WTC11 (cell line): ENCODE measurements around the gene PPEF2. TPM values are rescaled to one million over a fixed set of nuclear protein-coding genes. Genes with fewer than 3 reads are reported as not detected.

Experiments
- ATAC-seq: fragments of 200-7000 bp; cut with Tn5 transposase; 2 replicates; pipeline ENCODE4 v1.10.0; 2021; ENCODE audit warnings: mild to moderate bottlenecking, moderate library complexity
- CTCF ChIA-PET: fragments of 300-600 bp; sonication (Branson Sonifier 250); formaldehyde crosslinking; loops from one replicate; lab custom pipeline; 2021; ENCODE audit warnings: antibody characterized with exemption; lab: Charles Lee
- POLR2A ChIA-PET: fragments of 350-600 bp; sonication (Branson Sonifier 250); formaldehyde crosslinking; loops from one replicate; lab custom pipeline; 2021; ENCODE audit warnings: antibody characterized with exemption; lab: Charles Lee
- DNase-seq: peaks from one replicate; pipeline ENCODE4 v3.0.0; 2021; ENCODE audit warnings: low spot score
- H3K27ac Mint-ChIP-seq: 2 replicates; pipeline ENCODE4 v1.8.0; 2021; ENCODE audit warnings: mixed read lengths
- H3K27me3 Mint-ChIP-seq: 2 replicates; pipeline ENCODE4 v1.8.0; 2021; ENCODE audit warnings: low read depth, mild to moderate bottlenecking, moderate library complexity, mixed read lengths
- H3K36me3 Mint-ChIP-seq: 2 replicates; pipeline ENCODE4 v1.8.0; 2021; ENCODE audit warnings: mixed read lengths
- H3K4me1 Mint-ChIP-seq: 2 replicates; pipeline ENCODE4 v1.8.0; 2022; ENCODE audit warnings: mixed read lengths
- H3K4me3 Mint-ChIP-seq: 2 replicates; pipeline ENCODE4 v1.8.0; 2021; ENCODE audit warnings: mild to moderate bottlenecking, moderate library complexity, mixed read lengths
- H3K9me3 Mint-ChIP-seq: 2 replicates; pipeline ENCODE4 v1.8.0; 2021; ENCODE audit warnings: mixed read lengths
- GRHL2 ChIP-seq: fragments of 250-450 bp; sonication (Bioruptor Pico); IDR thresholded peaks from 2 replicates; pipeline ENCODE4 v1.8.0; 2022; ENCODE audit warnings: mild to moderate bottlenecking, moderate library complexity; ENCODE audit not compliant: insufficient replicate concordance, severe bottlenecking
- JUN ChIP-seq: sonication (generic); formaldehyde crosslinking; IDR thresholded peaks from 2 replicates; pipeline ENCODE4 v1.8.0; 2023; ENCODE audit warnings: mild to moderate bottlenecking, missing genetic modification reagents
- TCF7 ChIP-seq: sonication (generic); formaldehyde crosslinking; IDR thresholded peaks from 2 replicates; pipeline ENCODE4 v1.8.0; 2022; ENCODE audit warnings: mild to moderate bottlenecking, low read depth, missing genetic modification reagents, moderate library complexity
- ZBTB21 ChIP-seq: sonication (generic); formaldehyde crosslinking; IDR thresholded peaks from 2 replicates; pipeline ENCODE4 v1.8.1; 2023; ENCODE audit warnings: mild to moderate bottlenecking, missing genetic modification reagents, borderline replicate concordance
- ZNF219 ChIP-seq: sonication (generic); formaldehyde crosslinking; IDR thresholded peaks from 2 replicates; pipeline ENCODE4 v1.8.0; 2023; ENCODE audit warnings: missing genetic modification reagents, mild to moderate bottlenecking, borderline replicate concordance
- total RNA-seq: library from RNA; stranded (reverse); gene quantifications from 3 replicates; pipeline ENCODE4 v1.2.3, GENCODE V29; 2021
- TF ChIP-seq, protein P1 (sequence below): sonication (generic); formaldehyde crosslinking; IDR thresholded peaks from 2 replicates; pipeline ENCODE4 v1.8.1; 2023; ENCODE audit warnings: mild to moderate bottlenecking, missing genetic modification reagents
- TF ChIP-seq, protein P2 (sequence below): fragments of 250-450 bp; sonication (Bioruptor Pico); IDR thresholded peaks from 2 replicates; pipeline ENCODE4 v1.9.0; 2021; ENCODE audit warnings: mild to moderate bottlenecking
- TF ChIP-seq, protein P3 (sequence below): sonication (generic); formaldehyde crosslinking; IDR thresholded peaks from 2 replicates; pipeline ENCODE4 v1.8.1; 2023; ENCODE audit warnings: mild to moderate bottlenecking, missing genetic modification reagents
- TF ChIP-seq, protein P4 (sequence below): sonication (generic); formaldehyde crosslinking; IDR thresholded peaks from 2 replicates; pipeline ENCODE4 v1.8.1; 2023; ENCODE audit warnings: mild to moderate bottlenecking, missing genetic modification reagents, borderline replicate concordance
- TF ChIP-seq, protein P5 (sequence below): sonication (generic); formaldehyde crosslinking; IDR thresholded peaks from 2 replicates; pipeline ENCODE4 v1.8.0; 2022; ENCODE audit warnings: mild to moderate bottlenecking, missing genetic modification reagents
- TF ChIP-seq, protein P6 (sequence below): sonication (generic); formaldehyde crosslinking; IDR thresholded peaks from 2 replicates; pipeline ENCODE4 v1.8.0; 2022; ENCODE audit warnings: missing genetic modification reagents
- TF ChIP-seq, protein P7 (sequence below): fragments of 200-600 bp; IDR thresholded peaks from 2 replicates; pipeline ENCODE4 v1.8.0; 2022; ENCODE audit warnings: antibody characterized with exemption
- TF ChIP-seq, protein P8 (sequence below): sonication (generic); formaldehyde crosslinking; IDR thresholded peaks from 2 replicates; pipeline ENCODE4 v1.8.0; 2023; ENCODE audit warnings: missing genetic modification reagents, mild to moderate bottlenecking, borderline replicate concordance

PPEF2 gene
- total RNA-seq, 1 experiment from 2014 or later = not detected

DNA sequence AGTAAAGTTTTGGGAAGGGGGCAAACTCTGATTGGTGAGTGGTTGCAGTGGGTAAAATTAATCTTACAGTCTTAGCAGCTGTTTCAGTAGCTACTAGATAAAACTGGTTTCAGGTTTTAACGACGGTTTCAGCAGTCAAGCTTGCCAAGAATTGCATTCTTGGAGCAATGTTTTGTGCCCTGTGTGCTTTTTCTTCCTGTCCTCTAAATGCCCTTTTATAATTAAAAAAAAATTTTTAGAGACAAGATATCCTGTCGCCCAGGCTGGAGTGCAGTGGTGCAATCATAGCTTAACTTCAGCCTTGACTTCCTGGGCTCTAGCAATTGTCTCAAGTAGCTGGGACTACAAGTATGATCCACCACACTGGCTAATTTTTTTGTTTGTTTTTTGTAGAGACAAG is 6.3 kb upstream of the PPEF2 start:
- peaks cover 35% of the 10 kb centered on the region for H3K36me3 Mint-ChIP-seq
- CTCF ChIA-PET = interaction anchor here (0.6 to 3.4 kb wide), 4 partner anchors 12 to 61 kb away, joined by 3 to 12 read pairs (median 5); no protein-coding TSS in a partner anchor
- no peak overlapping the region for H3K27ac Mint-ChIP-seq
- TF ChIP-seq TCF7 (no peak), JUN (no peak), ZBTB21 (CRISPR knock-in tag) (no peak), GRHL2 (CRISPR knock-in tag) (no peak), ZNF219 (CRISPR knock-in tag) (no peak)
- TF ChIP-seq, protein P1, sequence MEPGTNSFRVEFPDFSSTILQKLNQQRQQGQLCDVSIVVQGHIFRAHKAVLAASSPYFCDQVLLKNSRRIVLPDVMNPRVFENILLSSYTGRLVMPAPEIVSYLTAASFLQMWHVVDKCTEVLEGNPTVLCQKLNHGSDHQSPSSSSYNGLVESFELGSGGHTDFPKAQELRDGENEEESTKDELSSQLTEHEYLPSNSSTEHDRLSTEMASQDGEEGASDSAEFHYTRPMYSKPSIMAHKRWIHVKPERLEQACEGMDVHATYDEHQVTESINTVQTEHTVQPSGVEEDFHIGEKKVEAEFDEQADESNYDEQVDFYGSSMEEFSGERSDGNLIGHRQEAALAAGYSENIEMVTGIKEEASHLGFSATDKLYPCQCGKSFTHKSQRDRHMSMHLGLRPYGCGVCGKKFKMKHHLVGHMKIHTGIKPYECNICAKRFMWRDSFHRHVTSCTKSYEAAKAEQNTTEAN (CRISPR knock-in tag) = no peak
- TF ChIP-seq, protein P2, sequence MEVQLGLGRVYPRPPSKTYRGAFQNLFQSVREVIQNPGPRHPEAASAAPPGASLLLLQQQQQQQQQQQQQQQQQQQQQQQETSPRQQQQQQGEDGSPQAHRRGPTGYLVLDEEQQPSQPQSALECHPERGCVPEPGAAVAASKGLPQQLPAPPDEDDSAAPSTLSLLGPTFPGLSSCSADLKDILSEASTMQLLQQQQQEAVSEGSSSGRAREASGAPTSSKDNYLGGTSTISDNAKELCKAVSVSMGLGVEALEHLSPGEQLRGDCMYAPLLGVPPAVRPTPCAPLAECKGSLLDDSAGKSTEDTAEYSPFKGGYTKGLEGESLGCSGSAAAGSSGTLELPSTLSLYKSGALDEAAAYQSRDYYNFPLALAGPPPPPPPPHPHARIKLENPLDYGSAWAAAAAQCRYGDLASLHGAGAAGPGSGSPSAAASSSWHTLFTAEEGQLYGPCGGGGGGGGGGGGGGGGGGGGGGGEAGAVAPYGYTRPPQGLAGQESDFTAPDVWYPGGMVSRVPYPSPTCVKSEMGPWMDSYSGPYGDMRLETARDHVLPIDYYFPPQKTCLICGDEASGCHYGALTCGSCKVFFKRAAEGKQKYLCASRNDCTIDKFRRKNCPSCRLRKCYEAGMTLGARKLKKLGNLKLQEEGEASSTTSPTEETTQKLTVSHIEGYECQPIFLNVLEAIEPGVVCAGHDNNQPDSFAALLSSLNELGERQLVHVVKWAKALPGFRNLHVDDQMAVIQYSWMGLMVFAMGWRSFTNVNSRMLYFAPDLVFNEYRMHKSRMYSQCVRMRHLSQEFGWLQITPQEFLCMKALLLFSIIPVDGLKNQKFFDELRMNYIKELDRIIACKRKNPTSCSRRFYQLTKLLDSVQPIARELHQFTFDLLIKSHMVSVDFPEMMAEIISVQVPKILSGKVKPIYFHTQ (CRISPR knock-in tag) = no peak
- TF ChIP-seq, protein P3, sequence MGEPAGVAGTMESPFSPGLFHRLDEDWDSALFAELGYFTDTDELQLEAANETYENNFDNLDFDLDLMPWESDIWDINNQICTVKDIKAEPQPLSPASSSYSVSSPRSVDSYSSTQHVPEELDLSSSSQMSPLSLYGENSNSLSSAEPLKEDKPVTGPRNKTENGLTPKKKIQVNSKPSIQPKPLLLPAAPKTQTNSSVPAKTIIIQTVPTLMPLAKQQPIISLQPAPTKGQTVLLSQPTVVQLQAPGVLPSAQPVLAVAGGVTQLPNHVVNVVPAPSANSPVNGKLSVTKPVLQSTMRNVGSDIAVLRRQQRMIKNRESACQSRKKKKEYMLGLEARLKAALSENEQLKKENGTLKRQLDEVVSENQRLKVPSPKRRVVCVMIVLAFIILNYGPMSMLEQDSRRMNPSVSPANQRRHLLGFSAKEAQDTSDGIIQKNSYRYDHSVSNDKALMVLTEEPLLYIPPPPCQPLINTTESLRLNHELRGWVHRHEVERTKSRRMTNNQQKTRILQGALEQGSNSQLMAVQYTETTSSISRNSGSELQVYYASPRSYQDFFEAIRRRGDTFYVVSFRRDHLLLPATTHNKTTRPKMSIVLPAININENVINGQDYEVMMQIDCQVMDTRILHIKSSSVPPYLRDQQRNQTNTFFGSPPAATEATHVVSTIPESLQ = no peak
- TF ChIP-seq, protein P4, sequence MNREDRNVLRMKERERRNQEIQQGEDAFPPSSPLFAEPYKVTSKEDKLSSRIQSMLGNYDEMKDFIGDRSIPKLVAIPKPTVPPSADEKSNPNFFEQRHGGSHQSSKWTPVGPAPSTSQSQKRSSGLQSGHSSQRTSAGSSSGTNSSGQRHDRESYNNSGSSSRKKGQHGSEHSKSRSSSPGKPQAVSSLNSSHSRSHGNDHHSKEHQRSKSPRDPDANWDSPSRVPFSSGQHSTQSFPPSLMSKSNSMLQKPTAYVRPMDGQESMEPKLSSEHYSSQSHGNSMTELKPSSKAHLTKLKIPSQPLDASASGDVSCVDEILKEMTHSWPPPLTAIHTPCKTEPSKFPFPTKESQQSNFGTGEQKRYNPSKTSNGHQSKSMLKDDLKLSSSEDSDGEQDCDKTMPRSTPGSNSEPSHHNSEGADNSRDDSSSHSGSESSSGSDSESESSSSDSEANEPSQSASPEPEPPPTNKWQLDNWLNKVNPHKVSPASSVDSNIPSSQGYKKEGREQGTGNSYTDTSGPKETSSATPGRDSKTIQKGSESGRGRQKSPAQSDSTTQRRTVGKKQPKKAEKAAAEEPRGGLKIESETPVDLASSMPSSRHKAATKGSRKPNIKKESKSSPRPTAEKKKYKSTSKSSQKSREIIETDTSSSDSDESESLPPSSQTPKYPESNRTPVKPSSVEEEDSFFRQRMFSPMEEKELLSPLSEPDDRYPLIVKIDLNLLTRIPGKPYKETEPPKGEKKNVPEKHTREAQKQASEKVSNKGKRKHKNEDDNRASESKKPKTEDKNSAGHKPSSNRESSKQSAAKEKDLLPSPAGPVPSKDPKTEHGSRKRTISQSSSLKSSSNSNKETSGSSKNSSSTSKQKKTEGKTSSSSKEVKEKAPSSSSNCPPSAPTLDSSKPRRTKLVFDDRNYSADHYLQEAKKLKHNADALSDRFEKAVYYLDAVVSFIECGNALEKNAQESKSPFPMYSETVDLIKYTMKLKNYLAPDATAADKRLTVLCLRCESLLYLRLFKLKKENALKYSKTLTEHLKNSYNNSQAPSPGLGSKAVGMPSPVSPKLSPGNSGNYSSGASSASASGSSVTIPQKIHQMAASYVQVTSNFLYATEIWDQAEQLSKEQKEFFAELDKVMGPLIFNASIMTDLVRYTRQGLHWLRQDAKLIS (CRISPR knock-in tag) = no peak
- TF ChIP-seq, protein P5, sequence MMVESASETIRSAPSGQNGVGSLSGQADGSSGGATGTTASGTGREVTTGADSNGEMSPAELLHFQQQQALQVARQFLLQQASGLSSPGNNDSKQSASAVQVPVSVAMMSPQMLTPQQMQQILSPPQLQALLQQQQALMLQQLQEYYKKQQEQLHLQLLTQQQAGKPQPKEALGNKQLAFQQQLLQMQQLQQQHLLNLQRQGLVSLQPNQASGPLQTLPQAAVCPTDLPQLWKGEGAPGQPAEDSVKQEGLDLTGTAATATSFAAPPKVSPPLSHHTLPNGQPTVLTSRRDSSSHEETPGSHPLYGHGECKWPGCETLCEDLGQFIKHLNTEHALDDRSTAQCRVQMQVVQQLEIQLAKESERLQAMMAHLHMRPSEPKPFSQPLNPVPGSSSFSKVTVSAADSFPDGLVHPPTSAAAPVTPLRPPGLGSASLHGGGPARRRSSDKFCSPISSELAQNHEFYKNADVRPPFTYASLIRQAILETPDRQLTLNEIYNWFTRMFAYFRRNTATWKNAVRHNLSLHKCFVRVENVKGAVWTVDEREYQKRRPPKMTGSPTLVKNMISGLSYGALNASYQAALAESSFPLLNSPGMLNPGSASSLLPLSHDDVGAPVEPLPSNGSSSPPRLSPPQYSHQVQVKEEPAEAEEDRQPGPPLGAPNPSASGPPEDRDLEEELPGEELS (CRISPR knock-in tag) = no peak
- TF ChIP-seq, protein P6, sequence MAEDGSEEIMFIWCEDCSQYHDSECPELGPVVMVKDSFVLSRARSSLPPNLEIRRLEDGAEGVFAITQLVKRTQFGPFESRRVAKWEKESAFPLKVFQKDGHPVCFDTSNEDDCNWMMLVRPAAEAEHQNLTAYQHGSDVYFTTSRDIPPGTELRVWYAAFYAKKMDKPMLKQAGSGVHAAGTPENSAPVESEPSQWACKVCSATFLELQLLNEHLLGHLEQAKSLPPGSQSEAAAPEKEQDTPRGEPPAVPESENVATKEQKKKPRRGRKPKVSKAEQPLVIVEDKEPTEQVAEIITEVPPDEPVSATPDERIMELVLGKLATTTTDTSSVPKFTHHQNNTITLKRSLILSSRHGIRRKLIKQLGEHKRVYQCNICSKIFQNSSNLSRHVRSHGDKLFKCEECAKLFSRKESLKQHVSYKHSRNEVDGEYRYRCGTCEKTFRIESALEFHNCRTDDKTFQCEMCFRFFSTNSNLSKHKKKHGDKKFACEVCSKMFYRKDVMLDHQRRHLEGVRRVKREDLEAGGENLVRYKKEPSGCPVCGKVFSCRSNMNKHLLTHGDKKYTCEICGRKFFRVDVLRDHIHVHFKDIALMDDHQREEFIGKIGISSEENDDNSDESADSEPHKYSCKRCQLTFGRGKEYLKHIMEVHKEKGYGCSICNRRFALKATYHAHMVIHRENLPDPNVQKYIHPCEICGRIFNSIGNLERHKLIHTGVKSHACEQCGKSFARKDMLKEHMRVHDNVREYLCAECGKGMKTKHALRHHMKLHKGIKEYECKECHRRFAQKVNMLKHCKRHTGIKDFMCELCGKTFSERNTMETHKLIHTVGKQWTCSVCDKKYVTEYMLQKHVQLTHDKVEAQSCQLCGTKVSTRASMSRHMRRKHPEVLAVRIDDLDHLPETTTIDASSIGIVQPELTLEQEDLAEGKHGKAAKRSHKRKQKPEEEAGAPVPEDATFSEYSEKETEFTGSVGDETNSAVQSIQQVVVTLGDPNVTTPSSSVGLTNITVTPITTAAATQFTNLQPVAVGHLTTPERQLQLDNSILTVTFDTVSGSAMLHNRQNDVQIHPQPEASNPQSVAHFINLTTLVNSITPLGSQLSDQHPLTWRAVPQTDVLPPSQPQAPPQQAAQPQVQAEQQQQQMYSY = no peak
- TF ChIP-seq, protein P7, sequence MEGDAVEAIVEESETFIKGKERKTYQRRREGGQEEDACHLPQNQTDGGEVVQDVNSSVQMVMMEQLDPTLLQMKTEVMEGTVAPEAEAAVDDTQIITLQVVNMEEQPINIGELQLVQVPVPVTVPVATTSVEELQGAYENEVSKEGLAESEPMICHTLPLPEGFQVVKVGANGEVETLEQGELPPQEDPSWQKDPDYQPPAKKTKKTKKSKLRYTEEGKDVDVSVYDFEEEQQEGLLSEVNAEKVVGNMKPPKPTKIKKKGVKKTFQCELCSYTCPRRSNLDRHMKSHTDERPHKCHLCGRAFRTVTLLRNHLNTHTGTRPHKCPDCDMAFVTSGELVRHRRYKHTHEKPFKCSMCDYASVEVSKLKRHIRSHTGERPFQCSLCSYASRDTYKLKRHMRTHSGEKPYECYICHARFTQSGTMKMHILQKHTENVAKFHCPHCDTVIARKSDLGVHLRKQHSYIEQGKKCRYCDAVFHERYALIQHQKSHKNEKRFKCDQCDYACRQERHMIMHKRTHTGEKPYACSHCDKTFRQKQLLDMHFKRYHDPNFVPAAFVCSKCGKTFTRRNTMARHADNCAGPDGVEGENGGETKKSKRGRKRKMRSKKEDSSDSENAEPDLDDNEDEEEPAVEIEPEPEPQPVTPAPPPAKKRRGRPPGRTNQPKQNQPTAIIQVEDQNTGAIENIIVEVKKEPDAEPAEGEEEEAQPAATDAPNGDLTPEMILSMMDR = no peak
- TF ChIP-seq, protein P8, sequence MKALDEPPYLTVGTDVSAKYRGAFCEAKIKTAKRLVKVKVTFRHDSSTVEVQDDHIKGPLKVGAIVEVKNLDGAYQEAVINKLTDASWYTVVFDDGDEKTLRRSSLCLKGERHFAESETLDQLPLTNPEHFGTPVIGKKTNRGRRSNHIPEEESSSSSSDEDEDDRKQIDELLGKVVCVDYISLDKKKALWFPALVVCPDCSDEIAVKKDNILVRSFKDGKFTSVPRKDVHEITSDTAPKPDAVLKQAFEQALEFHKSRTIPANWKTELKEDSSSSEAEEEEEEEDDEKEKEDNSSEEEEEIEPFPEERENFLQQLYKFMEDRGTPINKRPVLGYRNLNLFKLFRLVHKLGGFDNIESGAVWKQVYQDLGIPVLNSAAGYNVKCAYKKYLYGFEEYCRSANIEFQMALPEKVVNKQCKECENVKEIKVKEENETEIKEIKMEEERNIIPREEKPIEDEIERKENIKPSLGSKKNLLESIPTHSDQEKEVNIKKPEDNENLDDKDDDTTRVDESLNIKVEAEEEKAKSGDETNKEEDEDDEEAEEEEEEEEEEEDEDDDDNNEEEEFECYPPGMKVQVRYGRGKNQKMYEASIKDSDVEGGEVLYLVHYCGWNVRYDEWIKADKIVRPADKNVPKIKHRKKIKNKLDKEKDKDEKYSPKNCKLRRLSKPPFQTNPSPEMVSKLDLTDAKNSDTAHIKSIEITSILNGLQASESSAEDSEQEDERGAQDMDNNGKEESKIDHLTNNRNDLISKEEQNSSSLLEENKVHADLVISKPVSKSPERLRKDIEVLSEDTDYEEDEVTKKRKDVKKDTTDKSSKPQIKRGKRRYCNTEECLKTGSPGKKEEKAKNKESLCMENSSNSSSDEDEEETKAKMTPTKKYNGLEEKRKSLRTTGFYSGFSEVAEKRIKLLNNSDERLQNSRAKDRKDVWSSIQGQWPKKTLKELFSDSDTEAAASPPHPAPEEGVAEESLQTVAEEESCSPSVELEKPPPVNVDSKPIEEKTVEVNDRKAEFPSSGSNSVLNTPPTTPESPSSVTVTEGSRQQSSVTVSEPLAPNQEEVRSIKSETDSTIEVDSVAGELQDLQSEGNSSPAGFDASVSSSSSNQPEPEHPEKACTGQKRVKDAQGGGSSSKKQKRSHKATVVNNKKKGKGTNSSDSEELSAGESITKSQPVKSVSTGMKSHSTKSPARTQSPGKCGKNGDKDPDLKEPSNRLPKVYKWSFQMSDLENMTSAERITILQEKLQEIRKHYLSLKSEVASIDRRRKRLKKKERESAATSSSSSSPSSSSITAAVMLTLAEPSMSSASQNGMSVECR (CRISPR knock-in tag) = no peak
- TF ChIP-seq, all 79 proteins: peak for 0
- no peaks in the 10 kb centered on the region for H3K27me3 Mint-ChIP-seq
- peaks cover 32% of the 10 kb centered on the region for H3K9me3 Mint-ChIP-seq
- no peak overlapping the region for H3K4me3 Mint-ChIP-seq
- POLR2A ChIA-PET = no interaction called here
- H3K4me1 Mint-ChIP-seq = peaks cover 23% of the 10 kb centered on the region
- DNase-seq = no peak
- no peak for ATAC-seq
